GM18520 (cell line): ENCODE measurements around the gene NAP1L5.

Experiments used
- ATAC-seq: cut with Tn5 transposase; IDR thresholded peaks from one replicate; pipeline ENCODE4 v1.9.1; 2021; ENCODE audit not compliant: unreplicated experiment

Gene NAP1L5

DNA sequence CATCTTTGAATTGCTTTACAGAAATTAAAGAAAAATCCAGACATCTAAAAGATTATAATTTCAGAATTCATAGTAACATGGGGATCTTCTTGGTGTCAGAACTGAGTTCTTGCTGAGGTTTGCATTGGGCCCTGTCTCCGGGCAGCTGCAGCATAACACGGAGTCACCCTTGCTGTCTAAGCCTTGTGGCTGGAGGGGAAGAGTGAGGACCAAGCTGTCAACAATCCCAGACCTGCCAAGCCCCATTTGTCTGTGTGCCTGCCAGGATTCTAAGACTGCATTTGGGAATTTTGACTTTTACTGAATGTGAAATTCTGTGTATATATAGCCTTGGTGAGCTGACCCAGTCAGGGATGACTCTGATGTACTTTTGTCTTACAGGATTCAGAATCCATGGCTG is 25.2 kb upstream of the NAP1L5 start:
- ATAC-seq: no peak

DNA sequence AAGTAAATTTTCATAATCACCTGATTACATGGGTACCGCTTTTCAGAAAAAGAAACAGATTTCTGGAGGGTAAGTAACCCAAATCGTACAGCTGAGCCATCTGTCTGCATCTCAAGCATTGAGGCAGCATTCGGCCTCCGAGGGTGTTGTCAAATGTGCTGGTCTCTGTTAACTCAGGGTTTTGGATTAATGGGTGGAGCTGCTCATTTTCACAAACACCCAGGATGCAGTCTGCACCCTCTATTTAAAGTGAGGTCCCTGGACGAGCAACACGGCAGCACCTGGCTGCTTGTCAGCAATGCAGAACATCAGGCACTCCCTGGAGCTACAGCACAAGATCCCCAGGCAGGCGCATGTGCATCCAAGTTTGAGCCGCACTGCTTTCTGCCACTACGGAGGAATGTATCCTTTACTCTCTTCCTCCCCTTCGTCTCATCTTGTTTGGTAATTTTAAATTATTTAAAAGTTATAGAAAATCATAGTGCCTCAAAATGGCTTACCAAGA is 24.7 kb upstream of the NAP1L5 start:
- no peak for ATAC-seq

DNA sequence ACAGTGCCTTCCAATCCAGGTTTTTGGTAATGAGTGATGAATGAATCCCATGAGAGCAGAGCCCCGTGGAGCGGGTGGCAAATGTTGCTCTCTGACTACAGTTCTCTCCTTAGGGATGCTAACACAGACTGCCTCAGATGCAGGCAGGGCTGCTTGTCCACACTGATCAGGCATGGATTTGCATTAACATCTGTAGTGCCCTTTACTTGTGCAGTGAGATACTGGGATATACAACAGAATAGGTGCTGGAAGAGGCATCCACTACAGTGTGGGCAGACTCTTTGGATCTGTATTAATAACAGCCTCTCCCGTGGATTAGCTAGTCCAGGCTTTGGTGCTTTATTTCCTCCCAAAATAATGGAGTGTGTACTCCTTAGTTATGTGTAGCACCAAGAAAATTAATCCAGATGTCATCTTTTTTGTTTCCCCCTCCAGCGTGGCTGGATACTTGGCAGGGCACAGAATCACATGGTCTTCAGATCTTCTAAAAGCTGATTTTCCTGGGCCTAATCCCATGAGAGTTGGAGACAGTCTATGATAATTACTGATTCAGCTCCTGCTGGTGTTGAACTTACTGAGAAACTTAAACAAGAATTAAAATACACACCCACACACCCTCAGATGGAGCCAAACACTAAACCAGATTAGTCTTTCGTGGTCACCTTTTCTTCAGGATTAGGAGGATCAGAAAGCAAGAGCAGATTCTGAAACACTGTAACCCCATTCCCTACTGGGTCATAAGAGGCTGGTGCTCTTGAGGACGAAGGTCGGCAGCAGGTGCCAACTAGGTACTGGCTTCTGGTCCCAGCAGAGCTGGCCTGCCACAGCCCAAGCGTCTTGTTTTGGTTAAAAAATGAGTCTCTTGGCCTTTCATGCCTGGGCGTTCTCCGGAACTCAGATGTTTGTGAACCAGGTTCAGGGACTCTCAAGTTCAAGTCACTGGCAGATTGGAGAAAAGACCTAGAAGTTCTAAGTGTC is 23.1 kb upstream of the NAP1L5 start:
- no peak for ATAC-seq

DNA sequence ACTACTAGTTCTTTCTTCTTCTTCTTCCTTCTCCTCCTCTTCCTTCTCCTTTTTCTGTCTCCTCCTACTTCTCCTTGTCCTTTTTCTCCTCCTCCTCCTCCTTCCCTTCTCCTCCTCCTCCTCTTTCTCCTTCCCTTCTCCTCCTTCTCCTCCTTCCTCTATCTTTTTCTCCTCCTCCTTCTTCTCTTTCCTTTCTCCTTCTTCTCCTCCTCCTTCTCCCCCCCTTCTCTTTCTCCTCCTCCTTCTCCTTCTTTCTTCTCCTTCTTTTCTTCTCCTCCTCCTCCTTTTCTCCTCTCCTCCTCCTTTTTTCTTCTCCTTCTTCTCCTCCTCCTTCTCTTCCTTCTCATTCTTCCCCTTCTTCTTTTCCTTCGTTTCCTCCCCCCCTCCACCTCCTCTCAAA is 21.8 kb upstream of the NAP1L5 start:
- ATAC-seq: no peak

DNA sequence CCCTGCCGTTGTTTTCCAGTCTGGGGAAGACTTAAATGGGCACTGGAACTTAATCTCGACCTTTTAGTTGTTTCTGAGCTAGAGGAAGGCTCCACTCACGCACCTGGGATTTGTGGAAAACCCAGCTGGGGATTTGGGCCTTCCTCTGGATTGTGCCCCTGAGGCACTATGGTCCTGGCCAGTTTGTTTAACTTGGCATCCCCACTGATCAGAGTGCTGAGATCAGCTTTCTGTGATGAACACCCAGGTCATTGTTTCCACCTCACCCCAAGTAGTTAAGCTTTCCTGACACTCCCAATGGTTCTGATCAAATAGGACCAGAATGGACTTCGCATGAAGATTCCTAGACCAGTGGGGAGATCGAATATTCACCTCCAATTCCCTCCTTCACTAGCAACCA is 20.5 kb upstream of the NAP1L5 start:
- ATAC-seq: no peak

DNA sequence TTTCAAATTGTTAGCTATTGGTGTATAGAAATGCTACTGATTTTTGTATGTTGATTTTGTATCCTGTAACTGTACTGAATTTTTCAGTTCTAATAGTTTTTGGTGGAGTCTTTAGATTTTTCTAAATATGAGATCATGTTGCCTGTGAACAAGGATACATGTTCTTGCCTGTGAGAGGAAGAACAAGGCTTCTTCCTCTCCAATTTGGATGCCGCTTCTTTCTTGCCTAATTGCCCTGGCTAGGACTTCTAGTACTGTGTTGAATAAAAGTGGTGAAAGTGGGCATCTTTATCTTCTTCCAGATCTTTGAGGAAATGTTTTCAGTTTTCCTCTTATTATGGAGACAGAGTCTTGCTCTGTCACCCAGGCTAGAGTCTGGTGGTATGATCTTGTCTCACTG is 16.2 kb upstream of the NAP1L5 start:
- ATAC-seq: no peak

DNA sequence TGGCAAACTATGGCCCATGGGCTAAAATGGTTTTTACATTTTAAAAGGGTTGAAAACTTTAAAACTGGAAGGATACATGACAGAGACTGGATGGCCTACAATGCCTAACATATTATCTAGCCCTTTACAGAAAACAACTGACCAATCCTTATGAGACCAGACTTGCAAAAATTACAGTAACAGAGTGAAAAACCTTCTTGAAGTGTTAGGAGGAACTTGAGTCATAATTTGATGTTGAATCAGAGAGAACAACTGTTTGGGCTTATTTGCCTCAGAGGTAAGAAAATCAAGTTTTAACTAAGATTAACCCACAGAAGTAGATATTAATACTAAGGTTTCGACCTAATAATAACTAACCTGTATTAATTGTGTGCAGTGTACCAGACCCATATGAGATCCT is 12.4 kb upstream of the NAP1L5 start:
- peak; percentile 61 for ATAC-seq

DNA sequence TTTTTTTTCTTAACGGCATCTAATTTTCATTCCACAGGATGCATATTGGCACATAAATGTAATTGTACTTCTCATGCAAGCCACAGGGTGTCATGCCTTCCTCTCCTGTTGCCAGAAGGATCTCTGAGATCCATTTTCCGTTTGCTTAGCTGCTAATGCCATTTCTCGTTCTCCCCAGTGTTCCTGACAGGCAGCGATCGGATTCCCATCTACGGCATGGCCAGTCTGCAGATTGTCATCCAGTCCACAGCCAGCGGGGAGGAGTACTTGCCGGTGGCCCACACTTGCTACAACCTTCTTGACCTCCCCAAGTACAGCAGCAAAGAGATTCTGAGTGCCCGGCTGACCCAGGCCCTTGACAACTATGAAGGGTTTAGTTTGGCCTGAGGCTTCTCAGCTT is 8.9 kb upstream of the NAP1L5 start:
- ATAC-seq: no peak

DNA sequence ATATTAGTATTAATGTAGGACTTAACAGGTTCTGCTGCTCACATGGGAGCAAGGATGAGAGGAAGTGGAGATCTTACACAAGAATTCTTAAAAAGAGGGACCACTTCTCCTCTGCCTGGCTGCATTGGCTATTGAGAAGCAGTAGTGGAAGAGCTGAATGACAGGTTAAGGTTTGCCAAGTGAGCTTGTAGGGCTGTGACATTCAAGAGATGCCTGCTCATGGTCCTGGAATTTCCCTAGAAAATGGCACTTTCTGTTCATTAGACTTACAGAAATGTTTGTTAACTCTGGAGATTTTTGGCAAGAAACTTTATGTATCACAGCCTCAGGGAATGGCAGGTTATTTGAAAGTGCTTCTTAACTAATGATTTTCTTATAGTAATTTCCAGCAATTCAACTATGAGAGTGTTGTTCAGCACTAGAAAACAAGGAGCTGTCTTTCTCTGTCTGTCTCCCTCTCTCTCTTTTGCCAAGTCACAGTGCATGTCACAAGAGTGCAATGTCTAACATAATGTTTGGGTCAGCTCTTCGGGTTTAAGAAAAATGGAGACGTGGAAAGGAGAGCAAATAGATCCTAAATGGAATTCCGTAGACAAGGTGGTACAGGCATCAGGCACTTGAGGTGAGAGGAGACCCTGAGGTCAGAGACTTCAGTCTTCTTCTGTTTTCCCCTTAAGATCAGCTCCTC is 8.3 kb upstream of the NAP1L5 start:
- no peak for ATAC-seq

DNA sequence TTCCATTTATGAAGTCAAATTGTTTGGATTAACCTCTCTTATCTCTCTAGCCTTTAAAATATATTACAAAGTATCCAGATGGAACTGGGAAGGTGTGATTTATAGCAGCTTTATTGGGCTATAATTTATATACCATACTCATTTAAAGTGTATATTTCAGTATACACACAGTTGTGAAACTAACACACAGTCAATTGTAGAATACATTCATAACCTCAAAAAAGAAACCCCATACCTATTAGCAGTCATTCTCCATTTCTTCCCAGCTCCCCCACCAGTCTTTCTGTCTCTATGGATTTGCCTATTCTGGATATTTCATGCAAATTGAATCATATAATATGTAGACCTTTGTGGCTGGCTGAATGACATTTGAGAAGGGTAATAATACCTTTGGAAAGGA is 7.6 kb upstream of the NAP1L5 start:
- ATAC-seq: no peak

DNA sequence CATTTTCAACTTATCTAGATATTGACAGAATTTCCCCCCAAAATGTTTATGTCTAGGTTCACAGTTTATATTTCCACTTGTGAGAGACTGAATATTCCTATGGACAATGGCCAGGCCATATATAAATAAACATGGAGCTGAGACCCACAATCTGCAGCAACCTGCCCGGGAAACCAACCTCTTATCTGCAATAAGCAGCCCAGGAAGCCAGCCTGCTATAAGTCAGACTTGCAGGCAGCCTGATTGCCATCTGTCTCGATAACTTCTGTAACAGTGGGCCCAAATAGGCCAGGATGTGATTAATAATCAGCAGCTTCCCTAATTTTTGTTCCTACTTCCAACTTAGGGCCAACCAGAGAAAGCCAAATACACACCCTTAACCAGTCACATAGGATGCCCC is 5.2 kb upstream of the NAP1L5 start:
- no peak for ATAC-seq

DNA sequence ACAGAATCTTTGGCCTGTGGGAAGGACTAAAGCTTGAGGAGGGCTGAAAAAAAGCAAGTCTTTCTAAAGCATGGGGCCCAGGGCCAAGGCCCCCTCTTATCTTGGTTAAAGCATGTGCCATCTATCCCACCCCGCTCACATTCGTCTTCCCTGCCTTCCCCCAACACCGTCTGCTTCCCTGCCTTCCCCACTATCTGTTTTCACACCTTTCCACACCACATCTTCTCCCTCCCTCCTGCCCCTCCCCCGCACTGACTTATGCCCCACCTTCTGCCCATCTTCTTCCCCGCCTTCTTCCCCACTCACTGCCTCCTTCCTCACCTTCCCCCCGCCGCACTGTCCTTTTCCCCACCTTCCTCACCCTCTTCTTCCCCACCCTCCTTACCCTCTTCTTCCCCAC is 890 bp upstream of the NAP1L5 start:
- ATAC-seq: no peak

DNA sequence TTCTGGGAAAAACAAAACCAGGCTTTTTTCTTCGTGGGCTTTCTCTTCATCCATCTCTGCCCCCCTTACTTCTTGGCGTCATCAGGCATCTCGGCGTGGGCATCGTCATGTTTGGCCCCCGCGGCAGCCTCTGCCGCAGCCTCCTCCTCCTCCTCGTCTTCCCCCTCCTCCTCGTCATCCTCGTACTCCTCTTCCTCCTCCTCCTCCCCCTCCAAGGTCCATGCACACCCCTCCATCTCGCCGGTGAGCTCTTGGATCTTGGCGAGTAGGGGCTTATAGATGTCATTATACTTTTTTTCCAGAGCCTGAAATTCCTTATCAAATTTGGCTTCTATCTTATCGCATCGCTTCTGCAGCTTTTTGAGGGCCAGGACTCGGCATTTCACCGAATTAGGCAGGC is 488 bp downstream of the NAP1L5 start:
- no peak for ATAC-seq

DNA sequence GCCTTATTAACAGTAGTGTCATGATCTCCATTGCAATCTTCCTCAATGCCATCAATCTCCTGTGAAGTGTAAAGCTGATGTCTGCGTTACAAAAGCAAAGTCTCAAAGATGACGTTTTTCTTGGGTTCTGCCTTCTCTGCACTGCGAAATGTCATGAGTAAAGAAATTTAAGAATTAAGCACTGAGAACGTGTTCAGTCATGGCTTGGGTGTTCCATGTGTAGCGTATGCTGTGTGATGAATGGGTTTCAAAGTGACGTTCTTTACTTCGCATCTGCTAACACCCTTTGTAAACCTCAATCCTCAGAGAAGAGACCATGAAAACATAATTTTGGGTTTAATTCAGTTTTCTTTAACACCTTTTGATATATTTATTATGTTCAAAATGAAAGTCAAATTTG is 999 bp downstream of the NAP1L5 start:
- ATAC-seq: no peak

DNA sequence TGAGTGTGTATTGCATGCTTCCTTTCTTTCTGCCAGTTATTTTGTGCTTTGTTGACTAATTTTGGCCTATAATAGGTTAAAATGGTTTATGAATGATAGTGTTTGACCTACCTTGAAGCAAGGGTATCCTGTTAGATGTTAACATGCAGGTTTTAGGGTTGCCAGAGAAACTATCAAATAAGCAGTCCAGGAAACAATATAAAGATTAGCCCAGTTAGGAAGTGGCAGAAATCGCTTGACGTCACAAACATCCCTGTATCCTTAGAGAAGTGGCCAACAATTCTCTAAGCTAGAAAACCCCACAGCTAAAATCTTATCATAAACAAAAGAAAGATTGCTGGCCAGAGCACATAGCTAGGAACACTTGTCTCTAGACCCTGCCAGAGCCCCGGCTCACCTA is 3.8 kb downstream of the NAP1L5 start:
- ATAC-seq: no peak

DNA sequence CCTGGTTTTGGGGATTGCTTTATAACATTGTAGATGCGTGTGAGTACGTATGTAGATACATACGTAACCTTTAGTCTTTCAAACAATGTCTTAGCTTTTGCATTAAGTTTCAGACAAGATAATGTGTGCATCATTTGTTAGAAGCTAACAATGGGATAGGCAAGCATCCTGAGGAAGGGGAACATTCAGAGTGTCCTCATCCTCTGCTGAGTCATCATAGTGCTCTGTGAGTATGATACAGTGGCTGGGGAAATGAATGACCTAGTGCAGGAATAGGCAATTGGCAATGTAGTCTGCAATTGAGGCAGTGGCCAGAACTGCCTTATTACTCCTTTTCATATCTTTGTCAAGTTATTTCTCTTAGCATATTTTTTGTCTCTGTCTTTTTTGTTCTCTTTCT is 7.3 kb downstream of the NAP1L5 start:
- ATAC-seq: no peak

DNA sequence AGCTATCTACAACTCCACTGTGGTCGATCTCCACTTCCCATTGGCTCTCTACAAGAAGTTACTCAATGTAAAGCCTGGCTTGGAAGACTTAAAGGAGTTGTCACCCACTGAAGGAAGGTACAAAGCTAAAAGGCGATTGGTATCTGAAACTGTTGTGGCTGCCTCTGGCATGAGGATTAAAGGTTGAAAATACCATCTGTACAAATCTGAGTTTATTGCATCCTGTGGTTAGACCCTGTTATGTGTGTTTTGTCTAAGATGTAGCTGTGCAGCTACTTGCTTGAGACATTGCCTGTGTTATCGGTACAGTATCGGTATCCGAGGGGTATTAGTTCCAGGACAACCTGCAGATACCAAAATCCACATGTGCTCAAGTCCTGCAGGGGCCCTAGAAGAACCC is 16.4 kb downstream of the NAP1L5 start:
- no peak for ATAC-seq

DNA sequence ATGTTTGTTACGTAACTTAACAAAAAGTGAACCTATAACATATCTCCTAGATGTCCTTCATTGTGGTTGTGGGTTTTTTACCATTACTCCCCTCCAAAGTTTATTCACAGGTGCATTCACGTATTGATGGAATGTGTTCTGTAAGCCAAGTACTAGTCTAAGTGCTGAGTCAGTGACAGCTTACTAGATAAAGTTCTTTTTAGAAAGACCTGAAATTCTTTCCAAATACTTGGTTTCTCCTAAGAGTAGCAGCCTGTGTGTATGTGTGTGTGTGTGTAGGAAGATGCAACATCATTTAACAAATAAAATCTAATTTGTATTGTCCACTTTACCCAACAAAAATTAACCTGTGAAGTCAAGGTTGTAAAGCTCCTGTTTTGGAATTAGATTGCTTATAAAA is 22.1 kb downstream of the NAP1L5 start:
- ATAC-seq: no peak

DNA sequence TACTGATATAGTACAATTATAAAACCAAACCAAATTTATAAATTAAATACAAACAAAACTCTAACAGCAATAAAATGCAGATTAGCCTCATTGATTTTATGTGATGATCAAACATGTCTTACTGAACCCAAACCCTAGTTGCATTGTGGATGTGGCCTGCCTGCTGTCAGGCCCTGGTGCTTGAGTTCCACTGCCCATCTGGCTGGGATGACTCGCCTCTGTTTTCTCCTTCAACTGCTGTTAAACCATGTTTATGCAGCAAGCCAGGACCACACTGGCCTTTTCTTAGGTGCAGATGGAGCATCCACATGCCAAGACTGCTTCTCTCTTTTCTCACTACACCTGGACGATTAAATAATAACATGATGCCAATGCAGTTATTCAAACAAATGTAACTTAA is 22.6 kb downstream of the NAP1L5 start:
- ATAC-seq: no peak

DNA sequence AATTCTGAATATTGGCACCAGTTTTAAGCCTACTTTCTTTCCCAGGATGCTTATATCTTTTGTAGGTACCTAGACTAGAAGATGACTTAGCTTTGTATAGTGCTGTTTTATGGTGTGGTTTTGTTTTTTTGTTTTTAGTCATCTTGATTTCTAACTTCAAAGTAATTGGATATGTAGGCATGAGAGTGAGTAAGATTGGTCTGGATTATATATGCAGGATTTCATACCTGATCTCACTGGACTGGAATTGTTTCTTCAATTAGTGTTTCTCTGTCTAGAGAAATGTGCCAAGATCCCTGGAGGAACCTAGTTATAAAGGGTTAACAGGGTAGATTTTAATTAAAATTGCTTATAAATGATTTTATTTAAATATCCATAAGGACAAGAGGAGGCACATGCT is 23.1 kb downstream of the NAP1L5 start:
- ATAC-seq: no peak

DNA sequence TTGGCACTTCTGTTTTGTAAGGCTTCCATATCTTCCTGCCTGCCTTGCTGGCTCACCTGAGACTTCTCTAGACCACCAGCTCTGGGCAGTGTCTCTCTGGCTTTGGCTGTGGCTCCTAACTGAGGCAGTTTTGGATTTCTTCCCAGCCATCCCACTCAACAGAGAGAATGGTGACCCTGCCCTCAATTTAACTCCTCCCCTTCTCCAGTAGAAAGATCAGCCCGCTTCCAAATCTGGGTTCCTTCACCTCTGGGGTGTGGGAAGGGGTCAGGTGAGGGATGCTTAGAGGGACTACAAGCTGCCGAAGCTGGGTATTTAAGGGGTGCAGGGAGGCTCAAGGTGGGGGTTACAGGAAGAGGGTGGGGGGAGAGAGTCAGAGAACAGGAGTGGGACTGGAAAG is 23.7 kb downstream of the NAP1L5 start:
- ATAC-seq: no peak

DNA sequence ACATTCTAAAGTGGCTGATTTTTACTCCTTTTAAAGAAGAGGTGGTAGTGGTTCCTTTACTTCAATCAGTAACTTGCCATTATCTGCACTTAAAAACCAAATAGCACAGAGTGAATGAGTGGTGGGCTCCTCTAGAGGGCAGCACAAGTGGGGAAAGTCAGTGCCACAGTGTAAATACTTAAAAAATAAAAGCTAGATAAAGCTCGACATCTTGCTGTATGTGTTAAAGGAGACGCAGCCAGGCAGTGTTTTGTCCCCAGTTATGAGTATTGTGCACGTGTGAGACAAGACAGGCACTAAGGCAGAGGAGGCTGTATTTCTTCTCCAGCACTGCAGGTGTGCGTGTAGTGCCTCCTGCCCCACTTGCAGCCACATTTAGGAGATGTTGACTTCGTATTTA is 24.6 kb downstream of the NAP1L5 start:
- no peak for ATAC-seq
